ENCODE results near the gene CDKL5.
"Not testable (repeated sequence)": the region's sequence is repeated elsewhere in the genome, so short reads cannot be mapped to it uniquely, and the experiment has no call there.

CDKL5 gene

GRCh38 chrX:18424482-18425198, 768 bp upstream of the CDKL5 start:
- H3K36me3 ChIP-seq, result peaks cover 33% of the 10 kb centered on the region
- H3K27ac ChIP-seq, result peak overlapping the region; percentile 80
- no peaks in the 10 kb centered on the region for H3K27me3 ChIP-seq (ENCODE audit: insufficient read depth, low read depth, severe bottlenecking)
- no peaks in the 10 kb centered on the region for H3K9me3 ChIP-seq (ENCODE audit: severe bottlenecking)
- DNase-seq, result peak; percentile 77
- no peak for TF ChIP-seq CTCF (IDR thresholded peaks at IDR 0.05; ENCODE audit: low read depth, low read length)
- H3K4me3 ChIP-seq (ENCODE audit: low read depth, low read length), result peak overlapping the region; percentile 76

- H3K4me3 ChIP-seq (ENCODE audit: low read depth, low read length), result peak overlapping the region; percentile 76
- H3K27ac ChIP-seq, result peak overlapping the region; percentile 98
- TF ChIP-seq CTCF (IDR thresholded peaks at IDR 0.05; ENCODE audit: low read depth, low read length), result no peak
- H3K27me3 ChIP-seq (ENCODE audit: insufficient read depth, low read depth, severe bottlenecking), result no peaks in the 10 kb centered on the region
- DNase-seq, result no peak
- no peaks in the 10 kb centered on the region for H3K9me3 ChIP-seq (ENCODE audit: severe bottlenecking)
- H3K36me3 ChIP-seq, result peaks cover 46% of the 10 kb centered on the region
These were observed 554 bp downstream of the CDKL5 start for GRCh38 chrX:18426004-18426320.

GRCh38 chrX:18428006-18428405, 2.6 kb downstream of the CDKL5 start:
- Histone ChIP-seq H3K27me3 (ENCODE audit: insufficient read depth, low read depth, severe bottlenecking) (no peaks in the 10 kb centered on the region), H3K27ac (peak overlapping the region; percentile 98), H3K4me3 (ENCODE audit: low read depth, low read length) (peak overlapping the region; percentile 76), H3K36me3 (peaks cover 57% of the 10 kb centered on the region), H3K9me3 (ENCODE audit: severe bottlenecking) (no peaks in the 10 kb centered on the region)
- TF ChIP-seq CTCF (IDR thresholded peaks at IDR 0.05; ENCODE audit: low read depth, low read length), result no peak
- DNase-seq, result no peak

- not testable (repeated sequence) for H3K27me3 ChIP-seq (ENCODE audit: insufficient read depth, low read depth, severe bottlenecking); H3K9me3 ChIP-seq (ENCODE audit: severe bottlenecking); H3K4me3 ChIP-seq (ENCODE audit: low read depth, low read length)
- Histone ChIP-seq H3K36me3 (peaks cover 72% of the 10 kb centered on the region), H3K27ac (peak overlapping the region; percentile 71)
- DNase-seq, result peak; percentile 39
These were observed 7.9 kb downstream of the CDKL5 start for GRCh38 chrX:18433288-18433687.

- H3K27ac ChIP-seq, result peak overlapping the region; percentile 54
- no peaks in the 10 kb centered on the region for H3K9me3 ChIP-seq (ENCODE audit: severe bottlenecking)
- peaks cover 67% of the 10 kb centered on the region for H3K36me3 ChIP-seq
- no peaks in the 10 kb centered on the region for H3K27me3 ChIP-seq (ENCODE audit: insufficient read depth, low read depth, severe bottlenecking)
- no peak for TF ChIP-seq CTCF (IDR thresholded peaks at IDR 0.05; ENCODE audit: low read depth, low read length)
- no peak overlapping the region for H3K4me3 ChIP-seq (ENCODE audit: low read depth, low read length)
- no peak for DNase-seq
These were observed 9.5 kb downstream of the CDKL5 start for GRCh38 chrX:18434896-18435295.

GRCh38 chrX:18436017-18436416, 10.6 kb downstream of the CDKL5 start:
- Histone ChIP-seq H3K4me3 (ENCODE audit: low read depth, low read length) (no peak overlapping the region), H3K27me3 (ENCODE audit: insufficient read depth, low read depth, severe bottlenecking) (no peaks in the 10 kb centered on the region), H3K9me3 (ENCODE audit: severe bottlenecking) (no peaks in the 10 kb centered on the region), H3K36me3 (peaks cover 67% of the 10 kb centered on the region), H3K27ac (peak overlapping the region; percentile 54; the same call in 1 of the 2 replicates)
- no peak for TF ChIP-seq CTCF (IDR thresholded peaks at IDR 0.05; ENCODE audit: low read depth, low read length)
- DNase-seq, result no peak
